ENCODE results near the gene CMIP. TPM values are rescaled to one million over a fixed set of nuclear protein-coding genes. Genes with fewer than 3 reads are reported as not detected.

The CMIP gene
- total and polyA plus RNA-seq, 10 of the 15 experiments (the other 5 are each of a cell fraction or from before 2014, with no cell fraction given), result 1.2 to 43.2 (median 4.4) TPM

- Histone ChIP-seq H4K20me1 (ENCODE audit: control insufficient read depth, insufficient read depth) (no peaks in the 10 kb centered on the region), H3K27ac (ENCODE audit: control insufficient read depth, insufficient read depth) (no peak overlapping the region), H2AFZ (ENCODE audit: control insufficient read depth, low read depth, low read length) (no peak overlapping the region), H3K36me3 (ENCODE audit: control insufficient read depth in 2 of 2, insufficient read depth in 2 of 2, low read length in 1 of 2) (peaks cover 2% of the 10 kb centered on the region in 2 experiments; a peak in 3 of 4 replicates), H3K9ac (ENCODE audit: control insufficient read depth, insufficient read depth, low read length) (no peak overlapping the region), H3K79me2 (ENCODE audit: control insufficient read depth, insufficient read depth, low read length) (peaks cover 1% of the 10 kb centered on the region; the same call in 1 of the 2 replicates), H3K4me2 (ENCODE audit: control insufficient read depth, insufficient read depth) (no peak overlapping the region), H3K4me1 (ENCODE audit: control insufficient read depth, insufficient read depth, low read length) (peaks cover 10% of the 10 kb centered on the region), H3K27me3 (replicated peaks in 1 of 2; ENCODE audit: control insufficient read depth in 2 of 2, insufficient read depth in 2 of 2, low read length in 1 of 2) (no peaks in the 10 kb centered on the region), H3K4me3 (no peak overlapping the region), H3K9me3 (replicated peaks; ENCODE audit: control insufficient read depth, insufficient read depth, low read length) (no peaks in the 10 kb centered on the region)
- in situ Hi-C loops (cut with MboI), result no loop called here
- CTCF ChIA-PET, result interaction anchor here (0.6 to 2.1 kb wide), 4 partner anchors 85 to 260 kb away, joined by 3 to 6 read pairs (median 4); no protein-coding TSS in a partner anchor
- SMC1A ChIA-PET (ENCODE audit: uncharacterized antibody, unreplicated experiment), result interaction anchor here (1.4 kb wide), 1 partner anchor 100 kb away, joined by 3 read pairs; no protein-coding TSS in a partner anchor
- DNase-seq (ENCODE audit: low read depth, low spot score) (no peak), FAIRE-seq (no peak), ATAC-seq (no peak)
- TF ChIP-seq, protein P1, sequence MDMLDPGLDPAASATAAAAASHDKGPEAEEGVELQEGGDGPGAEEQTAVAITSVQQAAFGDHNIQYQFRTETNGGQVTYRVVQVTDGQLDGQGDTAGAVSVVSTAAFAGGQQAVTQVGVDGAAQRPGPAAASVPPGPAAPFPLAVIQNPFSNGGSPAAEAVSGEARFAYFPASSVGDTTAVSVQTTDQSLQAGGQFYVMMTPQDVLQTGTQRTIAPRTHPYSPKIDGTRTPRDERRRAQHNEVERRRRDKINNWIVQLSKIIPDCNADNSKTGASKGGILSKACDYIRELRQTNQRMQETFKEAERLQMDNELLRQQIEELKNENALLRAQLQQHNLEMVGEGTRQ (IDR thresholded peaks at IDR 0.05; ENCODE audit: borderline replicate concordance, low read depth, low read length), result no peak
- TF ChIP-seq LARP7 (IDR thresholded peaks at IDR 0.05), result no peak
- TF ChIP-seq EGR1 (IDR thresholded peaks at IDR 0.05; ENCODE audit: borderline replicate concordance in 1 of 2, low read depth in 2 of 2, low read length in 2 of 2), result no peak
- TF ChIP-seq, protein P2, sequence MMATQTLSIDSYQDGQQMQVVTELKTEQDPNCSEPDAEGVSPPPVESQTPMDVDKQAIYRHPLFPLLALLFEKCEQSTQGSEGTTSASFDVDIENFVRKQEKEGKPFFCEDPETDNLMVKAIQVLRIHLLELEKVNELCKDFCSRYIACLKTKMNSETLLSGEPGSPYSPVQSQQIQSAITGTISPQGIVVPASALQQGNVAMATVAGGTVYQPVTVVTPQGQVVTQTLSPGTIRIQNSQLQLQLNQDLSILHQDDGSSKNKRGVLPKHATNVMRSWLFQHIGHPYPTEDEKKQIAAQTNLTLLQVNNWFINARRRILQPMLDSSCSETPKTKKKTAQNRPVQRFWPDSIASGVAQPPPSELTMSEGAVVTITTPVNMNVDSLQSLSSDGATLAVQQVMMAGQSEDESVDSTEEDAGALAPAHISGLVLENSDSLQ (IDR thresholded peaks at IDR 0.05), result no peak
- no peak for TF ChIP-seq E2F4 (IDR thresholded peaks at IDR 0.05; ENCODE audit: low read depth, low read length)
- TF ChIP-seq IRF4 (IDR thresholded peaks at IDR 0.05; ENCODE audit: low read depth, low read length), result no peak
- no peak for TF ChIP-seq MEF2B (IDR thresholded peaks at IDR 0.05; ENCODE audit: partially characterized antibody, poor library complexity, severe bottlenecking)
- 97% methylated on average over 18 of the region's 18 CpGs for WGBS (ENCODE audit: insufficient coverage, insufficient replicate concordance, low lambda C conversion rate, missing lambda C conversion rate)
- no TSS peak for BruUV-seq (replicated peaks)
- intact Hi-C loops (cut with micrococcal nuclease; ENCODE audit: unreplicated experiment), result no loop called here
- POLR2A ChIA-PET, result interaction anchor here (0.6 kb wide), 1 partner anchor 148 kb away, joined by 4 read pairs; no protein-coding TSS in a partner anchor
- RAD21 ChIA-PET (ENCODE audit: unreplicated experiment), result no interaction called here
These were observed 185.5 kb downstream of the CMIP start for GRCh38 chr16:81629896-81630634.

Data from GM12878 (cell line).